Measurements from ENCODE around the gene JAML. TPM values are rescaled to one million over a fixed set of nuclear protein-coding genes. Genes with fewer than 3 reads are reported as not detected.

The JAML gene
- total and polyA plus RNA-seq, 2 of the 8 experiments (the other 6 are each of a cell fraction or from before 2014, with no cell fraction given): 0.12 to 0.58 TPM

DNA sequence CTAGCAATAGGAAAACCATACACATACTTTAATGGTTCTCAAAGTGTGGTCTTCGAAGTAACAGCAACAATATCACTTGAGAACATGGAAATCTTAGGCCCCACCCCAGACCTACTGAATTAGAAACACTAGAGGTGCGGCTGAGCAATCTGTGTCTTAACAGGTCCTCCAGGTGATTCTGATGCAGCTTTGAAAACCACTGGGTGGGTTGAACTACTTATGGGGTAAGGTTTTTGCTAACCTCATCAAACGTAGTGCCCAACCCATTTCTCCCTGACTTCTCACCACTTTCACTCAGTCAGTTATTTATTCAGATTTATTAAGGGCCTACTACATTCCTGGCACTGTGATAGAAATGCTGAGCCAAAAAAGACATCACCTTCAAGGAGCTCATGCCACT lies 35.5 kb upstream of the JAML start:
- Histone ChIP-seq H3K56ac (replicated peaks; ENCODE audit: insufficient read length, low read depth, low read length) (no peak overlapping the region), H3K4ac (replicated peaks; ENCODE audit: insufficient read length, low read depth, low read length) (no peak overlapping the region), H4K8ac (ENCODE audit: extremely low read depth, insufficient read depth, low read length) (no peak overlapping the region), H3K79me1 (ENCODE audit: low read depth, low read length) (no peaks in the 10 kb centered on the region), H2BK5ac (ENCODE audit: low read depth, low read length) (no peak overlapping the region), H4K5ac (ENCODE audit: insufficient read length, low read depth, low read length) (no peak overlapping the region), H3K79me2 (ENCODE audit: control insufficient read depth in 1 of 2, insufficient read depth in 2 of 2, low read length in 2 of 2) (no peaks in the 10 kb centered on the region), H3K23me2 (ENCODE audit: low read depth, low read length) (peaks cover 5% of the 10 kb centered on the region; the same call in 1 of the 2 replicates), H3K4me3 (ENCODE audit: extremely low read depth in 1 of 4, insufficient read depth in 2 of 4, low read depth in 3 of 4, low read length in 4 of 4) (no peak overlapping the region), H3K4me2 (ENCODE audit: insufficient read depth in 1 of 2, low read depth in 2 of 2, low read length in 2 of 2) (no peak overlapping the region), H3K9ac (replicated peaks in 1 of 4; ENCODE audit: extremely low read depth in 1 of 4, low read depth in 3 of 4, low read length in 3 of 4) (no peak overlapping the region), H4K91ac (replicated peaks; ENCODE audit: insufficient read length, low read length) (no peak overlapping the region), H3K27ac (ENCODE audit: low read depth, low read length) (no peak overlapping the region), H3K9me3 (ENCODE audit: insufficient read depth in 2 of 2, low read depth in 1 of 2, low read length in 1 of 2) (no peaks in the 10 kb centered on the region), H2AFZ (ENCODE audit: low read length) (no peak overlapping the region), H4K20me1 (replicated peaks in 1 of 2; ENCODE audit: control insufficient read depth in 1 of 2, insufficient read depth in 2 of 2, low read length in 2 of 2) (no peaks in the 10 kb centered on the region), H2BK15ac (ENCODE audit: low read length) (no peak overlapping the region), H3K27me3 (replicated peaks in 1 of 4; ENCODE audit: control insufficient read depth in 3 of 4, extremely low read depth in 1 of 4, insufficient read depth in 3 of 4, low read length in 3 of 4) (peaks cover 1 to 28% (median 22%) of the 10 kb centered on the region in 4 experiments), H2AK5ac (ENCODE audit: low read depth, low read length) (no peak overlapping the region), H3K14ac (ENCODE audit: insufficient read length) (no peak overlapping the region), H3K18ac (ENCODE audit: extremely low read depth, low read length) (no peak overlapping the region), H2BK120ac (replicated peaks; ENCODE audit: low read depth, low read length) (no peak overlapping the region), H3K36me3 (ENCODE audit: control insufficient read depth in 2 of 4, insufficient read depth in 4 of 4, low read length in 3 of 4) (no peaks in the 10 kb centered on the region), H3K4me1 (replicated peaks in 1 of 4; ENCODE audit: control insufficient read depth in 3 of 4, insufficient read depth in 4 of 4, low read length in 3 of 4) (peaks cover 3 to 11% (median 4%) of the 10 kb centered on the region in 4 experiments; a peak in 4 of 7 replicates), H2BK20ac (ENCODE audit: low read length) (no peak overlapping the region), H2BK12ac (ENCODE audit: low read depth, low read length) (no peak overlapping the region), H3K23ac (ENCODE audit: insufficient read length) (no peak overlapping the region)
- FAIRE-seq: no peak
- ChIA-PET POLR2A (ENCODE audit: partially characterized antibody) (interaction anchor here (1.4 kb wide), 1 partner anchor 55 kb away, joined by 3 read pairs; no protein-coding TSS in a partner anchor), CTCF (ENCODE audit: partially characterized antibody) (interaction anchor here (0.6 to 3.9 kb wide), 7 partner anchors 15 to 89 kb away, joined by 3 to 16 read pairs (median 4); partner anchors contain the start of gene JAML)
- no peak for DNase-seq (ENCODE audit: low read depth in 1 of 2, low spot score in 2 of 2)
- WGBS, 2 experiments (ENCODE audit: extremely low coverage in 1 of 2, insufficient coverage in 1 of 2, insufficient read length in 1 of 2, insufficient replicate concordance in 2 of 2, low coverage in 1 of 2, low lambda C conversion rate in 2 of 2, missing lambda C conversion rate in 1 of 2): 94% methylated on average over 3 of the region's 3 CpGs; no CpG with 5 or more reads in 1 of the 2 experiments
- TF ChIP-seq ASH2L (IDR thresholded peaks at IDR 0.05; ENCODE audit: low read length) (no peak), ZNF274 (IDR thresholded peaks at IDR 0.05; ENCODE audit: borderline replicate concordance, extremely low read depth, low read length) (no peak), SIRT6 (IDR thresholded peaks at IDR 0.05; ENCODE audit: low read length) (no peak)

Data from H1 (cell line).